ENCODE measurements around the gene UROC1.

GRCh38 chr3:126540951-126541627 is 23.5 kb upstream of the UROC1 start:
- no peak for TF ChIP-seq POLR2A (IDR thresholded peaks at IDR 0.05)
- TF ChIP-seq CTCF (IDR thresholded peaks at IDR 0.05) = no peak

All from testis (tissue), 2 donors.